Measurements from ENCODE around the gene NUCKS1. TPM values are rescaled to one million over a fixed set of nuclear protein-coding genes. Genes with fewer than 3 reads are reported as not detected.

The NUCKS1 gene, protein sequence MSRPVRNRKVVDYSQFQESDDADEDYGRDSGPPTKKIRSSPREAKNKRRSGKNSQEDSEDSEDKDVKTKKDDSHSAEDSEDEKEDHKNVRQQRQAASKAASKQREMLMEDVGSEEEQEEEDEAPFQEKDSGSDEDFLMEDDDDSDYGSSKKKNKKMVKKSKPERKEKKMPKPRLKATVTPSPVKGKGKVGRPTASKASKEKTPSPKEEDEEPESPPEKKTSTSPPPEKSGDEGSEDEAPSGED
- total RNA-seq (2022; extraction: Qiagen RNA extraction; ENCODE audit: low read depth): 89.2 to 154 TPM (median 123 TPM) in 5 replicates

DNA sequence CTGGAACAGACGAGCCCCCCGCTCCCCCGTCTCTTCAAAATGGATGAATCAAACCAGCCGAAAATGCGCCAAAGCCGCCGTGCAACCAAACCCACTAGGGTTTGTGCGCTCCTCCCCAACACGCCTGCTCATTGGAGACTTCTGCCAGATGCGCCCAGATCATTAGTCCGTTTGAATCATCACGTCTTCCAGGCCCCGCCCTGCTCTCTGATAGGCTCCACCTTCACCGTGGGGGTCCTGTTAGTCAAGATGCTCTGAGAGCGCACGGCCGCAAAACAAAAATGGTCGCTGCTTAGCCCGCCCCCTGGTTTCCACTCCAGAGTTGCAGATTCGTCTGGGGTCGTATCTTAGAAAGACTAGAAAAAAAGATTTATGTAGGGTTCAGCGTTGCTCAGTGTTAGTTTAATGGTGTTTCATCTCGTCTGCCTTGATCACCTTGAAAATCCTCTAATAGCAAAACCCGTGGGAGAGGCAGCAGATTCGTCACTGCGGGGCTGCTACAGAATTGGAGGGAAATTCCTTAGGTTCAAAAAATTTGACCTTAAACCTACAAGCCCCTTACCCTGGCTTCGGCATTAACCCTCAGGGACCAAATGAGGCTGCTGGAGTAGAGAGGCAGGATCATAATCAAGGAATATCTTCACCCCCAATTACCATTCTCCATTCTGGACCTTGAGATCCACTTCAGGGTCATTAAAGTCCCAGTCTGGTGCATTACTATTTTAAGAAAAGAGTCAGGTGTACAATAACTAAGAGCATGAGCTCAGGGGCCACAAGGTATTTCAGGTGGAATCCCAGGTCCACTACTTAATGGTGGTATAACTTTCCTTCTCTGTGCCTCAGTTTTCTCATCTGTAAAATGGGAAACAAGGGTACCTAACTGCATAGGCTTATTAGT lies at the start of gene NUCKS1:
NUCKS1 (minus strand) TSS at position 45 of the 898 bp plus-strand sequence. CDS start 209 bp downstream, outside the sequence.

DNA sequence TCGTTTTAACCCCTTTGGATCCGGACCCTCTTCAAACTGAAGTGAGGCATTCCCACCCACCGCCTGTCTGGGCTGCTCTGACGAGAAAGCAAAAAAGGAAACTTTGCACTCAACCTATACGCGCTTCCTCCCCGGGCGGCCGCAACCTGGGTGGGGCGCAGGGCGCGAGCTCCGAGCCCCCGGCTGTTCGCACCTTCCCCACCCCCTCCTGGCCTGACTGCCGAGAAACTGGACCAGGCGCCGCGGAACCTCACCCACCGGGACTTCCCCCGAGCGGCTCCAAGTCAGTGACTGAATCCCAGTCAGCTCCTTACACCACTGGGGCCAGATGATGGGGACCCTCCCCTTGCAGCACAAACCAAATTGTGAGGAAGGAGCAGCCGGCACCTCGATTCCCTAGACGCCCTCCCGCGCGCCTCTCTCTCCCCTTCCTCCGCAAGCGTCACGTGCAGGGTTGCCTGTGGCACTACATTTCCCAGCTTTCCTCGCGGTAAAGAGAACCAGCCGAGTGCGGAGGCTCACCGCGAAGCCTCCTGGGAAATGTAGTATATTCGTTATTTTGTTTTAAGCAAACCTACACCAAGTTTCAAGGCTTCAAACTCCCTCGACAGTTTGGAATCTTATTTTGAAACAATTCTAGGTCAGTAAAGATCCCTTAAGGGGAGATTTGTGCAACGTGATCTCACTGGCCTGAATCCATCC lies 25.2 kb upstream of the NUCKS1 start, which contains the start of gene RAB29:
RAB29 (minus strand) TSS at position 468 of the 702 bp plus-strand sequence. CDS start 526 bp downstream, outside the sequence.

DNA sequence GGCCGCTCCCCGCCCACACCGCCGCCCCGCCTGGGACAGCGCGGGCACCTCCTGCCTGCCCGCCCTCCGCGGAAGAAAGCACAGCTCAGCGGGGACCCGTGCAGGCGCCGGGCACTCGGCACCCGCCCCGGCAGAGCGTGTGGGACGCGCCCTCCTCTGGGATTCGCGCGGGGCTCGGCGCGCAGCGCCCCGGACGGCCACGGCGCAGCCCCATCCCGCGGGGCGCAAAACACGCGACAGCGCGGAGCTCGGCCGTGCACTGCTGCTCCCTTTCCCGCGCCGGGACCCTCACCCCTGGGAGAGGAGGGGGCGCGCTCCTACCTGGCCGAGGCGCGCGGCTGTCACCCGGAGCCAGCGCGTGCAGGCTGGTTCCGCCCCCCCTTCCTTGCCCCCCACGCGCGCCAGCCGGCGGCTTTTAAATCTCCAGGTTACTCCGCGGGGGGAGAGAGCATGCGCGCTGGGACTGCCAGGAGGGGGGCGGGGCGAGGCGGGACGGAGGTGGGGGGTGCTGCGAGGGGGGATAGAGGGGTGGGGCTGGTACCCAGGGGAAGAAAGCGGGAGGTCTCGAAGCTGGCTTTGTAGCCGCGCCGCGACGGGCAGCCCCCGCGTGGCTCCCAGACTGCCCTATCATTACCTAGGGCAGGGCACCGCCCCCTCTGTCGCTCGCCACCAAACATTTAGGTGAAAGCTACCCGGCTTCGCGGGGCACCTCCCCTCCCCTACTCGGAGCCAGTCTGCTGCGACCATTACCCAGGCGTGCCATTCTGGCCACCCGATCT lies 69.7 kb downstream of the NUCKS1 start, which contains the start of gene SLC45A3:
SLC45A3 (minus strand) TSS at position 437 of the 779 bp plus-strand sequence. CDS start 15,853 bp downstream, outside the sequence.

Other genes starting within 250 kb of the NUCKS1 start
- gene CDK18, start 245.5 kb downstream of the NUCKS1 start, total RNA-seq (2022; extraction: Qiagen RNA extraction; ENCODE audit: low read depth): 0.73 to 1.3 TPM (median 1.1 TPM) in 5 replicates
- 6.0 to 7.2 TPM (median 6.4 TPM) in 5 replicates for gene ELK4, start 118.2 kb downstream of the NUCKS1 start, total RNA-seq (2022; extraction: Qiagen RNA extraction; ENCODE audit: low read depth)
- gene SLC45A3, start 69.7 kb downstream of the NUCKS1 start, total RNA-seq (2022; extraction: Qiagen RNA extraction; ENCODE audit: low read depth): 4.5 to 6.3 TPM (median 5.7 TPM) in 5 replicates
- gene RAB29, start 25.3 kb upstream of the NUCKS1 start, total RNA-seq (2022; extraction: Qiagen RNA extraction; ENCODE audit: low read depth): 10.1 to 12.8 TPM (median 11.3 TPM) in 5 replicates
- 17.6 to 23.4 TPM (median 22.3 TPM) in 5 replicates for gene SLC41A1, start 63.0 kb upstream of the NUCKS1 start, total RNA-seq (2022; extraction: Qiagen RNA extraction; ENCODE audit: low read depth)
- not detected in 5 replicates for gene PM20D1, start 100.0 kb upstream of the NUCKS1 start, total RNA-seq (2022; extraction: Qiagen RNA extraction; ENCODE audit: low read depth)
- 0.10 to 0.17 TPM (median 0.14 TPM) in 4 of 5 replicates, not detected in the other for gene SLC26A9, start 193.3 kb upstream of the NUCKS1 start, total RNA-seq (2022; extraction: Qiagen RNA extraction; ENCODE audit: low read depth)

All from A549 treated with GW870086 at 1 μM for 4 hours (cell line).